HG03060 (cell line): ENCODE measurements around the gene CES5A.
A peak's percentile ranks its signal among the peaks of the same experiment; 100 is the strongest.
"Not testable (repeated sequence)": the region's sequence is repeated elsewhere in the genome, so short reads cannot be mapped to it uniquely, and the experiment has no call there.

ENCODE experiments used
- ATAC-seq: cut with Tn5 transposase; IDR thresholded peaks from one replicate; pipeline ENCODE4 v1.9.1; 2021; ENCODE audit warnings: low read depth, moderate number of reproducible peaks; ENCODE audit not compliant: unreplicated experiment

Gene CES5A

GRCh38 chr16:55876854-55877253 is 1.7 kb upstream of the CES5A start:
- no peak for ATAC-seq

- ATAC-seq, result no peak
These were observed 2.1 kb downstream of the CES5A start for GRCh38 chr16:55873122-55873521.

- no peak for ATAC-seq
These were observed 3.0 kb downstream of the CES5A start for GRCh38 chr16:55872130-55872529.

GRCh38 chr16:55871411-55872038 is 3.6 kb downstream of the CES5A start:
- ATAC-seq, result no peak

- ATAC-seq, result no peak
These were observed 6.2 kb downstream of the CES5A start for GRCh38 chr16:55868980-55869379.

GRCh38 chr16:55868137-55868536 is 7.0 kb downstream of the CES5A start:
- no peak for ATAC-seq

GRCh38 chr16:55861288-55861687 is 13.9 kb downstream of the CES5A start:
- no peak for ATAC-seq

- not testable (repeated sequence) for ATAC-seq
These were observed 17.5 kb downstream of the CES5A start for GRCh38 chr16:55857650-55858049.

GRCh38 chr16:55856950-55857349 is 18.2 kb downstream of the CES5A start:
- ATAC-seq, result no peak

GRCh38 chr16:55853114-55853513 is 22.1 kb downstream of the CES5A start:
- no peak for ATAC-seq

- no peak for ATAC-seq
These were observed 25.6 kb downstream of the CES5A start for GRCh38 chr16:55849536-55849935.

- no peak for ATAC-seq
These were observed 28.4 kb downstream of the CES5A start for GRCh38 chr16:55846598-55847346.

GRCh38 chr16:55843105-55843395 is 32.1 kb downstream of the CES5A start:
- no peak for ATAC-seq

- ATAC-seq, result no peak
These were observed 32.6 kb downstream of the CES5A start for GRCh38 chr16:55842369-55843104.

GRCh38 chr16:55839115-55839514 is 36.1 kb downstream of the CES5A start:
- ATAC-seq, result no peak

GRCh38 chr16:55836158-55836611 is 39.0 kb downstream of the CES5A start:
- no peak for ATAC-seq

- no peak for ATAC-seq
These were observed 39.6 kb downstream of the CES5A start for GRCh38 chr16:55835581-55835980.

- not testable (repeated sequence) for ATAC-seq
These were observed 40.0 kb downstream of the CES5A start for GRCh38 chr16:55835173-55835572.

- peak; percentile 89 for ATAC-seq
These were observed 41.1 kb downstream of the CES5A start for GRCh38 chr16:55834049-55834448.

- ATAC-seq, result no peak
These were observed 42.1 kb downstream of the CES5A start, which contains the start of gene CES1 for GRCh38 chr16:55832773-55833691. Gene CES1, minus strand, starts transcription at chr16:55833096. Its CDS starts 41 bp downstream, at chr16:55833055.

GRCh38 chr16:55832425-55832772 is 42.8 kb downstream of the CES5A start:
- no peak for ATAC-seq
